SK-N-SH (cell line): ENCODE results near the gene RPN1.

Source experiments
- CHD2 ChIP-seq: fragments of 150-350 bp; IDR thresholded peaks from 2 replicates; pipeline ENCODE4 v1.6.1; 2018; ENCODE audit warnings: low read length; ENCODE audit not compliant: partially characterized antibody
- CTCF ChIP-seq: fragments of 200-600 bp; sonication (generic); IDR thresholded peaks from 2 replicates; pipeline ENCODE4 v1.6.1; 2017; ENCODE audit warnings: antibody characterized with exemption, mild to moderate bottlenecking, moderate library complexity
- EP300 ChIP-seq, 2 experiments: IDR thresholded peaks; 2 replicates each; pipeline versions ENCODE4 v1.4.0 to v1.6.1; 2012; ENCODE audit warnings: borderline replicate concordance in 1 of 2, low read depth in 1 of 2, low read length in 1 of 2
- FOXM1 ChIP-seq: IDR thresholded peaks from 2 replicates; pipeline ENCODE4 v1.4.0; 2012; ENCODE audit warnings: low read depth, mild to moderate bottlenecking
- GATA2 ChIP-seq: sonication (generic); formaldehyde crosslinking; IDR thresholded peaks from 2 replicates; pipeline ENCODE4 v1.5.0; 2020; ENCODE audit warnings: mild to moderate bottlenecking, missing genetic modification reagents
- MEF2A ChIP-seq: IDR thresholded peaks from 2 replicates; pipeline ENCODE4 v1.4.0; 2012; ENCODE audit warnings: low read depth, borderline replicate concordance
- POLR2AphosphoS5 ChIP-seq: IDR thresholded peaks from 2 replicates; pipeline ENCODE4 v1.6.1; 2012; ENCODE audit warnings: low read depth, low read length
- RAD21 ChIP-seq: IDR thresholded peaks from 2 replicates; pipeline ENCODE4 v1.6.1; 2012; ENCODE audit warnings: mild to moderate bottlenecking, low read length
- RFX5 ChIP-seq: IDR thresholded peaks from 2 replicates; pipeline ENCODE4 v1.6.1; 2012; ENCODE audit warnings: mild to moderate bottlenecking, improper control_type of control experiment, low read length
- ZBTB33 ChIP-seq: IDR thresholded peaks from 2 replicates; pipeline ENCODE4 v1.4.0; 2012; ENCODE audit warnings: low read depth, borderline replicate concordance

- TF ChIP-seq CTCF (no peak), GATA2 (CRISPR knock-in tag) (no peak), RFX5 (no peak), CHD2 (no peak), FOXM1 (no peak), RAD21 (no peak), EP300 (IDR thresholded peaks at IDR 0.05; ENCODE audit: borderline replicate concordance in 1 of 2, low read depth in 1 of 2, low read length in 1 of 2) (no peak), ZBTB33 (no peak), POLR2AphosphoS5 (no peak), MEF2A (no peak)
Measured at GRCh38 chr3:128632301-128632700, 18.3 kb downstream of the RPN1 start.
